Colonic mucosa (tissue), 4 donors: Measurements from ENCODE around the gene SELENOO. TPM values are rescaled to one million over a fixed set of nuclear protein-coding genes. Genes with fewer than 3 reads are reported as not detected.
A peak's percentile ranks its signal among the peaks of the same experiment; 100 is the strongest.

Experiments
- DNase-seq: peaks from one replicate; pipeline ENCODE4 v3.0.0-alpha.2; 2020
- H3K27ac ChIP-seq: fragments of 200-600 bp; one replicate; pipeline ENCODE4 v1.8.0; 2021
- H3K27me3 ChIP-seq: fragments of 200-600 bp; one replicate; pipeline ENCODE4 v1.8.0; 2021
- H3K36me3 ChIP-seq: fragments of 200-600 bp; one replicate; pipeline ENCODE4 v1.8.0; 2021
- H3K4me1 ChIP-seq: fragments of 200-600 bp; one replicate; pipeline ENCODE4 v1.8.0; 2021; ENCODE audit warnings: mild to moderate bottlenecking
- H3K4me3 ChIP-seq: fragments of 200-600 bp; one replicate; pipeline ENCODE4 v1.8.0; 2021
- H3K9ac ChIP-seq, 2 donors: one replicate each; pipeline ENCODE4 v1.7.0; 2013; ENCODE audit warnings: control low read depth in 2 of 2, low read depth in 2 of 2, low read length in 2 of 2
- H3K9me3 ChIP-seq: fragments of 200-600 bp; one replicate; pipeline ENCODE4 v1.8.0; 2021
- CTCF ChIP-seq: fragments of 200-600 bp; IDR thresholded peaks from one replicate; pipeline ENCODE4 v1.8.0; 2022; ENCODE audit warnings: antibody characterized with exemption, mild to moderate bottlenecking
- intact Hi-C: fragments of 100-400 bp; cut with DNase I; formaldehyde crosslinking; loops from one replicate; pipeline ENCODE4 v1.14.1; 2022
- total RNA-seq, 2 donors: library from RNA; stranded (reverse); fragmentation: NEBNext Ultra II Directional in 1 of 2; extraction: Animal tissue kit (Norgen Biotek cat#: 25700) in 1 of 2; gene quantifications; one replicate each; pipeline ENCODE4 v1.2.1, GENCODE V29; 2021
- donor health status: healthy.
- donor health status: DM: no; HTN: no; CAD: no.
- donor health status: DM: no; HTN: no; CAD: no.

The SELENOO gene
- total RNA-seq, 2 donors from 2014 or later: 29.1 to 36.9 TPM

DNA sequence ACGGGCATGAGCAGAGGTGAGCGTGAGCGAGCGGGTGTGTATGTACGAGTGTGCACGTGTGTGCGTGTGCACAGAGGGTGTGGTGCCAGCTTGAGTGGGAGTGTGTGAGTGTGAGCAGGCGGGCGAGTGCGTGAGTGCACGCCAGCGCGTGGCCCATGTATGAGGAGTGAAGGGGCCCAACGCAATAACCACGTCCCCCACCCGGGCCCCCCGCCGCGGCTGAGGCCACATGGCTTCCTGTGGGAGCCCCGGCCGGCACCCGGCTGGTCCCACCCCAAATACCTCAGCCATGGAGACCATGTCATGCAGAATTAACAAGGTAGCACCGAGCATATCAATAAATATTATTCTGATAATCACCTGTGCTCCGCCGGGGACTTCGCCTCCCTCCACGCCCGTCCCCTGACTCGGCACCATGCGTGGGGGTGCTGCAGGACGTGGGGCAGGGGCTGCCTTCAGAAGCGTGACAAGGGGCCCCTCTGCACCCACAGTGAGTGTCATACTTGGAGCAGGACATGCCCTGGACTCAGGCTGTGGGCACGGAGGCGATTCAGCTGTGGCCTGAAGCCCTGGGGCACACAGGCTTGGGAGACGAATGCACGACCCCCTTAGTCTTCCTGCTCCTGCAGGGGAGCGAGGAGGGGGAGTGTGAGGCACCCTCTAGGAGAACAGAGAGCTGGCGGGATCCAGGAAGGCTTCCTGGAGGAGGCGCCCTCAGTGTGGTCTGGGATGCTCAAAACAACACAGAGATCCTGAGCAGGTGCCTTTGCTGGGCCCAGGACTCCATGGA, 20.7 kb upstream of the SELENOO start:
- no peak for DNase-seq
- intact Hi-C loops: no loop called here

DNA sequence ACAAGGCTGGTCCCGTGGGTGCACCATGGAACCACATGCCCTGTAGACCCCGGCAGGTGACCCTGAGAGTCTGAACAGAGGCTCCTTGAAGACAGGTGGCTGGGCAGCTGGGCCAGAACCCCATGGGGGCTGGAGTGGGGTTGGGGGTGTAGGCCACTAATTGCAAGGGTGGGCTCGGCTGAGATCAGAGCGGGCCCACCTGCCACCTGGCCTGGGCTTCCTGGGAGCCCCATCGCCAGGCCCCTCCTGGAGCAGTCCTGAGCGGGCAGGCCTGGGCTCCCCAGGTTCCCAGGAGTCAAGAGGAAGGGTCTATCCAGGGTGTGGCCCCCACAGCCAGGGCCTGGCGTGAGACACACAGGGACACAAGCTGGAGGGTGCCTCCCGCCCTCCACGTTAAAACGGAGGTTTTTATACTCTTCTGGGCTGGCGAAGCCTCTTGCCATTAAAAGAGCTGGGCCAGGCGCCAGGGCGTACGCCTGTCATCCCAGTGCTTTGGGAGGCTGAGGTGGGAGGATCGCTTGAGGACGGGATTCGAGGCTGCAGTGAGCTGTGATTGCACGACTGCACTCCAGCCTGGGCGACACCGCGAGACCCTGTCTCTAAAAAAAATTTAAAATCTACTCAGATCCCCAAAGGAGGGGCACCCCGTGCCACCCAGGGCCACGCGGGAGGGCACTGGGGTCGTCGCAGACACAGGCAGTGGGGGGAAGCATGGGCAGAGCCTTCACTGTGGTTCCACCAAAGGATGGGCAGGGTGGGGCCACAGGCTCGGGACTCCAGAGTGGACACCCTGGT, 19.9 kb upstream of the SELENOO start:
- TF ChIP-seq CTCF: no peak
- no peak for DNase-seq
- intact Hi-C loops: no loop called here
- no peaks in the 10 kb centered on the region for H3K36me3 ChIP-seq
- H3K9ac ChIP-seq: no peak overlapping the region
- peaks cover 14% of the 10 kb centered on the region for H3K27me3 ChIP-seq
- no peaks in the 10 kb centered on the region for H3K9me3 ChIP-seq
- H3K4me3 ChIP-seq: no peak overlapping the region
- peaks cover 7% of the 10 kb centered on the region for H3K4me1 ChIP-seq
- H3K27ac ChIP-seq: no peak overlapping the region

More for the DNA sequence above, 20.7 kb upstream of the SELENOO start:
- peaks cover 14% of the 10 kb centered on the region for H3K27me3 ChIP-seq
- H3K9ac ChIP-seq: no peak overlapping the region
- H3K27ac ChIP-seq: no peak overlapping the region
- H3K36me3 ChIP-seq: no peaks in the 10 kb centered on the region
- no peak overlapping the region for H3K4me3 ChIP-seq
- TF ChIP-seq CTCF: no peak
- H3K4me1 ChIP-seq: peaks cover 7% of the 10 kb centered on the region
- no peaks in the 10 kb centered on the region for H3K9me3 ChIP-seq

GRCh38 chr22:50182176-50183081, 18.4 kb upstream of the SELENOO start:
- Histone ChIP-seq H3K9ac (no peak overlapping the region), H3K4me1 (peaks cover 13% of the 10 kb centered on the region), H3K9me3 (no peaks in the 10 kb centered on the region), H3K27ac (no peak overlapping the region), H3K27me3 (peaks cover 14% of the 10 kb centered on the region), H3K36me3 (no peaks in the 10 kb centered on the region), H3K4me3 (no peak overlapping the region)
- intact Hi-C loops: no loop called here
- peak; percentile 75 for DNase-seq
- no peak for TF ChIP-seq CTCF

DNA sequence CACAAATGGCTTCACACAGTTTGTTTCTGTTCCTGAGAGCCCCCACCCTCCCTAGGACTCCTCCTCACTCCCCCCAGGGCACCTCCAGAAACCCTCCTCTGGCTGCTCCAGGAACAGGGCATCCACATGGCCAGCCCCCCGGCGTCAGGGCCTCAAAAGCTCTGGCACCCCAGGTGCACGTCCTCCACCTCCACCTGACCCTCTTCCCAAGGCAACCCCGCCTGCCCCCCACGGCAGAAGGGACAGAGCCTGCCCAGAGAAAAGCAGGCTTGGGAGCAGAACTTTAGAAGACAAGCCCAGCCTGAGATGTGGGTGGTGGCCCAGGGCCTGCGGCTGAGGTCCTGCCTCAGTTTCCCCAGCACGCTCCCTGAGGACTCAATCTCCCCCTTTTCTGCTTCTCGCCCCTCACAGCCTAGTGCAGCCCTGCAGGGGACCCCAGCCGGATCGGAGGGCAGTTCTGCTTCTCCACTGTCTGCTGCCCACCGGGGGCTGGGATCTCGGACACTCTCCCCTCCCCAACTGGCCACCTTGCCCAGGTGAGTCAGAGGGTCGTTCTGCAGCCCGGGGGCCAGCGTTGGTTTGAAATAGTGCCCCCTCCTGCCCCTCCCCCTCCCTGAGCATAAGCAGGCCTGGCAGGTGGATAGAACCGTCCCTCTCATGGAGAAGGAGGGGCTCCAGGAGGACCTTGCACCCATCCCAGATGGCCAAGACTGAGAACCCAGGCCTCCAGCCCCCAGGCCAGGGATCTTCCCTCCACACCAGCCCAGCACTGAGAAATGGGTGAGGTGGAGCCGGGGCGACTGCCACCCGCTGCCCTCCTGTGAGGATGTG, 17.5 kb upstream of the SELENOO start:
- DNase-seq: no peak

More for the DNA sequence above, 17.5 kb upstream of the SELENOO start:
- Histone ChIP-seq H3K9me3 (no peaks in the 10 kb centered on the region), H3K27me3 (peaks cover 11% of the 10 kb centered on the region), H3K4me3 (no peak overlapping the region), H3K36me3 (no peaks in the 10 kb centered on the region), H3K27ac (no peak overlapping the region), H3K9ac (peak overlapping the region; percentile 9 to 18), H3K4me1 (peaks cover 13% of the 10 kb centered on the region)
- no peak for TF ChIP-seq CTCF
- intact Hi-C loops: no loop called here
